GM18870 (cell line): ENCODE measurements around the gene TMEM109.
A peak's percentile ranks its signal among the peaks of the same experiment; 100 is the strongest.

ENCODE experiments used
- ATAC-seq: cut with Tn5 transposase; IDR thresholded peaks from one replicate; pipeline ENCODE4 v1.9.1; 2021; ENCODE audit warnings: moderate library complexity; ENCODE audit not compliant: unreplicated experiment

TMEM109 gene

DNA sequence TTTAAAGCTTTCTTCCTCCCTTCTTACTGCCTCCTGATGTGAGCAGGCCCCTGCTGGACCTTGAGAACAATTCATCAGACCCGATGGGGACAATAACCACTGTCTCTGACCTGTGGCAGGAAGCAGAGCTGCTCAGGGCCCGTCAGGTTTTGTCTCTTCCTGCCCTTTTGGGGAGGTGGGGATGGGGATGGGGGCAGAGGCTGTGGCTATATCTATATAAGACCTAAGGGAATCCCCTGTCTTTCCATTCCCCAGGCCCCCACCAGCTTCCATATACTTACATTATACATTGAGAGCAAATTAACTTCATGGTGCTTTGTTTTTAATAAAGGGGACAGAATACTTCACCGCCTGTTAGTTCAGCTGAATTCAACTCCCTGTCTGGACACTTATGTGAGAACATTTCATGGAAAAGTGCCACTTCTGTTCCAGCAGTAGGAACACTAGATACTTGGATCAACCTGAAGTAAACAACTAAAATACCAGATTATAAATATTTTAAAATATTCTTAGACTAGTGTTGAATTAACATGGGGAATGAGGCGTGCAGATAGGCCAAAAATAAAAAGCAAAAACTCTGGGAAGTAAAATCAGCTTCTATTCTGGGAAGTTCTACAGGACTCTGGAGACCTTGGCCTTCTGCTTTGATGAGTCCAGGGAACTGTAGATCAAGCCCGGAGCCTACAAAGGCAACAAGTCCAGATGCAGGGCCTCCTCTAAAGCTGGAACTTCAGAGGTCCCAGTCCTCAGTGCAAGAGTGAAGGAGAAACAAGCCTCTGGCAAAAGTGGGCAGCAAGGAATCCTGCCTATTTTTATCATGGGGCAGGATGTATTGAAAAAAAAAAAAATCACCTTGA, 35.5 kb upstream of the TMEM109 start:
- ATAC-seq, result no peak

GRCh38 chr11:60879104-60879503, 34.9 kb upstream of the TMEM109 start:
- ATAC-seq, result no peak

DNA sequence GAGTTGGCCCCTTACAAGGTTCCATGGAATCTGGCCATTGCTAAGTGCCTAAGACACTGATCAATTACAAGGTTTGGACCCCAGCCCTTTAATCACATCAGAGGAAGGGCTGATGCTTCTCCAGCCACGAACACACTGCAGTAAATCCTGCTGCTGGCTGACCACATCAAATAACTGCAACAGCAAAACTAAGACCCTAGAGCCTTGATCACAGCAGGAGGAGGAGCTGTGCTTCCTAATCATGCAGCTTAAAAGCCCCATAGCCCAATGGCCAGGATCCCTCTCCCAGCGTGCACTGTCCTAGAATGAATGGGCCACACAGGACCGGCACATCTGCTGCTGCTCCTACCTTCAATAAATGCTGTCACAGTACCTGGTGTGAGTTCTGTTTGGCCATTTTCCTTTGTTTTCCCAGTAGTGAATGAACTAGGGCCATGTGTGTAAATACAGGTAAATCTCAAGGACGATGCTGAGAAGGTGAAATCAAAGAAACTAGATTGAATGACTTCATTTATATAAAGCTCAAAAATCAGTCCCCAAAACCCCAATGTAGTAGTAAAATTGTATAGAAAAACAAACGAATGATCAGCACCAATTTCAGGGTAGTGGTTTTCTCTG, 33.9 kb upstream of the TMEM109 start:
- no peak for ATAC-seq

- no peak for ATAC-seq
These were observed 33.2 kb upstream of the TMEM109 start for GRCh38 chr11:60880643-60881282.

- ATAC-seq, result no peak
These were observed 26.4 kb upstream of the TMEM109 start for GRCh38 chr11:60887556-60887955.

DNA sequence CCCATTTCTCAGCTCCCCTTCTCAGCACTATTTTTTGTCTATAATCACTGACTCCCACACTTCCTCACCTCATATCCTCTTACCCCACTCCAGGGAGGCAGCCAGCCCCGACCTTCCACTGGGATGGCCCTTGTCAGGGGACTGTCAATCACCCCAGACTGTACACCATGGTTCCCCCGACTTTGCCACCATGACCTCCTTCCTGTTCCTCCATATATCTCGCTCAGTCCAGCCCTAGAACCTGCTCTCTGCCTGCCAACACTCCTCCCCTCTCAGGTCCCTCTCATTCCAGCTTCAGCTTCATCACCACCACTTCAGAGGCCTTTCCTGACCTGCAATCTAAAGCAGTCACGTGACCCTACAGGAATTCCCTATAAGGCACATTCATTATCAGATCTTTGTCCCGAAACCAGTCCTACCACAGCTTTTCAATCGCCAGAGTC, 24.1 kb upstream of the TMEM109 start:
- ATAC-seq, result no peak

GRCh38 chr11:60890696-60891095, 23.3 kb upstream of the TMEM109 start:
- ATAC-seq, result no peak

DNA sequence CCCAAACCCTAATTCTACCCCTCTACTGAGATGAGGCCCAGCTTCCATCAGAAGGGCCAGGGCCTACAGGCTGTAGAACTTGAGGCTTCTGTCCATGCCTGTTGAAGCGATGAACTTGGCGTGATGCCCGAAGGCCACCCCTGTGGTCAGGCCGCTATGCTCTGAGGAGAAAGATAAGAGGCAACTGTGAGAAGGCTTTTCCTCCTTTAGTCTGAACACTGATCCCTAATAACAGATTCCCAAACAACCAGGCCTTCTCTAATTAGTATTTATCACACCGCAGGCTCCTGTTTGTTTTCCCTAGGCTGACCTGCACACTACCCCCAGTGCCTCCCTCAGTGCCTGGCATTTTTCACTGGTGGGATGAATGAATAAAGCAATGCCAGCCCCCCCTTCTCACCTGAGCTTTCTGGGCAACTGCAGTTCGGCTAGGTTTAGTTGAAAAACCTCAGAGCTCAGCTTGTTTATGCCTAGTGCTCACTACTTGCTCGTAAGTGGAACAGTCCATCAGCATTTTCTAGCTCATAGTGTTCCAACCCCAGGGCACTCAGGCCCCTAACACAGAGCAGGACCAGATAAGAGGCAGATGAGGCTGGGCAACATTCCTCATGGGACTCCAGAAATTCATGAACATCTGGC, 22.7 kb upstream of the TMEM109 start:
- ATAC-seq, result no peak

DNA sequence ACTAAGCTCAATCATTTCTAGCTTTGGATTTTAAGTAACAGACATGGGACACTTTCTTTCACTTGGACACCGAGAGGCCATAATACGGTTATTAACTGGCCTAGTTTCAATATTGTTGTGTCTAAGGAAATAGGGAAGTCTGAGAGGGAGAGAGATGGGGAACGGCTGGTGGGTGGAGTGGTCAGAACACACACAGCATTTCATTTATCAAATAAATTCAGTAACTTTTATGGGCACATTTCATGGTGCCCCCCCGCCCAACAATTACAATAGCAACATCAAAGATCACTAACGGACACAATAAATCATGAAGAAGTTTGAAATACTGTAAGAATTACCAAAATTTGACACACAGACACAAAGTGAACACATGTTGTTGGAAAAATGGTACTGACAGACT, 18.3 kb upstream of the TMEM109 start:
- no peak for ATAC-seq

GRCh38 chr11:60897496-60897895, 16.5 kb upstream of the TMEM109 start:
- no peak for ATAC-seq

DNA sequence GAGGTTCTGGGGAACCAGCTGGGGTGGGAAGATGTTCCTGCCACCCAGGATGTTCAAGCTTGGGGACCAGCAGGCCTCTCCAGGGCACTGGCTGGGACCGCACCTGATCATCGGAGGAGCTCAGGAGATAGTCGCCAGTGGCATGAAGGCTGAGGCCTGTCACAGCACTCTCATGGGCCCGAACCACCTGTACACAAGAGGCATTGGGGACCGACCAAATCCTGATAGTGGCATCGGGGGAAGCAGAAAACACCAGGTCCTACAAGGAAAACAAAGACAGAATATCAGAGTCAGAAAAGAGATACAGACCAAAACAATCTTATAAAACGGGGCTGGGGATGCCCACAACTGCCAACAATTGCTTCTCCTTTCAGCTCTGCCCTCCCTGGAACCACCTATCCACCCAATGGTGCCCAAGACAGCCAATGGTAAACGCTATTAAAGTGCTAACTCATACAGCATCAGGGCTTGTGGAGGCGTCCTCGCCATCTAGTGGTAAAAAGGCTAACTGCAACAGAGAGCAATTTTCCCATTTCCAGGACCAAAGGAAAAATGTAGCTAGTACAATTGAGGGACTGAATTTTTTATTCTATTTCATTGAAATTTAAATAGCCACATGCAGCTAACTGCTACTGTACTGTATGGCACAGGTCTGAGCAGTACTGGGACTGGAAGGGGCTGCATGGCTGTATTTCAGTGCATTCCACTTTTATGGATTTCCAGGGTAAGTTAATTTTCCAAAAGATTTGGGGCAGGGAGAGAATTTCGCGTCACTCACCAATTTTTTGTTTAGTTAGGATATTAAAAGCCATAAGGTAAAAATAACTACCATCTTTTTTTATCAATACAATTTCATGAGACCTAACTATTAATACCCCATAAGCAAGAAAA, 14.7 kb upstream of the TMEM109 start:
- ATAC-seq, result no peak

DNA sequence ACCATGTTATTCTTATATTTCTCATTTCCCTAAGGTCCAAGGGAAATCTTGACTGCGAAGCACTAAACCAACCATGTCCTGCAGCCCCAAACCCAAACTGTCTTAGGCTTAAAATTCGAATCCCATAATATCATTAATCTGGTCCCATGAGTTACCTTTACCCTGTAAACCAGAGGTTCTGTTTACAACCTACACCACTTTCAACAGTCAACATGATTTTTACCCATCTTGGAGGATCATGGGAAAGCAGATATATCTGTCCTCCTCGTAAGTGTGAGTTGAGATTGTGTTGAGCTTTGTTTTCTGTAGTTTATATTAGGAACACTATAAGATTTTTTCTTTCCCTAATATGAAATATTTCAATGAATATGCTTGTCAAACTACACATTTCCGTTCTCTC, 14.0 kb upstream of the TMEM109 start:
- ATAC-seq, result no peak

DNA sequence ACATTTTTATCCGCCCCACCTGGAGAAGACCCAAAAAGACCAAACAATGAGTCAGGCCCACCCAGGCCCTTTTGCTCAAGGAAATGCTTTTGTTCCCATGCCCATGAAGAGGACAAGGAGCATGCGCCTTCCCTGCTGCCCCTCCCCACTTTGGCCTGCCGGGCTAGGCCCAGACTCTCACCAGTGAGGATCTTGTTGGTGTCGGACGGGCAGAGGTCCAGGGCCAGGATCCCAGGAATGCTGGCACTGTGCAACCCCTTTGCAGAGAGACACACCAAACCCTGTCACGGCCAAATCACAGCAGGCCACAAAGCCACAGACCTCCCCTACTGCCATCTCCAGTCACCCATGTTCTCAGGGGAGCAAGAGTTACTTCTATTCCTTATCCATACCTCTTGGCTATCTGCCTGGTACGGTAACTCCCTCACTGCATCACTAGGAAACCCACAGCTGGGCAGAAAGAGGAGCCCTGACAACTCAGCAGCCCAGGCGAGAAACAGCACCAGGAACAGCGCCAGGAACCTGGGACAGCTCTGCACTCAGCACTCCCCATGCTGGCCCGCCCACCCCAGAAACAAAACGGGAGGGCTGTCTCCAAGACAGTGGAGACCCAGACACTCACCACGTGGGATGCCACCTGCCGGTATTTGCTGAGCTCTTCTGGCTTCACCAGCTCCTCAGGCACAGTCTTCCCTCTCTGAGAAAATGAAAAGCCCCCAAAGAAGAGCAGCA, 13.1 kb upstream of the TMEM109 start:
- ATAC-seq, result no peak

GRCh38 chr11:60902625-60903024, 11.3 kb upstream of the TMEM109 start:
- no peak for ATAC-seq

DNA sequence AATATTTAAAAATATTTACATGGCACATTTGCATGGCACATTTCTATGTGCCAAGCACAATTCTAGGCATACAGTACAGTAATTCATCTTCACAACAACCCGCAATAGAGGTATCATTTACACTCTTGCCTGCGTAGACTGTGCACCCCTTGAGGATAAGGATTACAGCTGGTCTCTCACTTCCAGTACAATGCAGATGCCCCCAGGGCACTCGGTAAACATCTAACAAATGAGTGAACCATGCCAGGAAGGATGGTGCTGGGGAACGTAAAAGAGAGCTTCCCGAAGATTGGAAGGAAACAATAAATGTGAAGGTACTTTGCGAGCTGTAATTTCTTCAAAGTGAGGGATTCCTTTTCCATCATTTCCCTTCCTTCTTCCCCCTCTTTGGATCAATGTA, 8.9 kb upstream of the TMEM109 start:
- ATAC-seq, result no peak

DNA sequence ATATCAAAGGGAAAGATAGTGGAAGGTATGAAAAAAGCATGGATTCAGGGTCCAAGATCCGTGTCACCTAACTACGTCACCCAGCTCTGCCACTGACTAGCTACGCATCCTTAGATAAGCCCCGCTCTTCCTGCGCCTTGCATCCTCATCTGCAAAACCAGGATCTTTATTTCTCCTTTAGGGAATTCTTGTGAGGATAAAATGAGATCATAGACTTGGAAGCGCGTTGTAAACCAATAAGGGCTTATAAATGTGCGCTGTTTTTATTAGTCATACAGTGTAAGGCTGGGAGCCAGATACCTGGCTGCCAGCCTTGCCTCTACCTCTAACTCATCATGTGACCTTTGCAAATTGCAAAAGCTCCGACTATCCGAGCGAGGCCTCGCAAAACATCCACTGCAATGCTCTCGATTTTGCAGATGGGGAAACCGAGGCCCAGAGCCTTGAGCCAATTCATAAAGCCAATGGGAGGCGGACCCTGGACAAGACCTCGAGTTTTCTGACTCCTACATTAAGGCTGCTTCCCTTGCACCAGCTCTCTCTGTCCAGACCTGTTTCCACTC, 8.3 kb upstream of the TMEM109 start:
- ATAC-seq, result no peak

- peak; percentile 70 for ATAC-seq
These were observed 7.6 kb upstream of the TMEM109 start, which contains the start of gene PRPF19 for GRCh38 chr11:60906132-60906972. Gene PRPF19, minus strand, starts transcription at chr11:60906585. Its CDS starts 203 bp downstream, at chr11:60906382.

- ATAC-seq, result no peak
These were observed 5.2 kb upstream of the TMEM109 start for GRCh38 chr11:60908803-60909202.
